NCI-H526 (cell line): ENCODE results near the gene ETV4.
A peak's percentile ranks its signal among the peaks of the same experiment; 100 is the strongest.
"Not testable (repeated sequence)": the region's sequence is repeated elsewhere in the genome, so short reads cannot be mapped to it uniquely, and the experiment has no call there.

Source experiments
- DNase-seq, 2 experiments: peaks; one replicate each; lab custom pipeline; 2025; lab: John Stamatoyannopoulos, UW

Gene ETV4

GRCh38 chr17:43517161-43517560 is 29.0 kb downstream of the ETV4 start:
- no peak for DNase-seq

GRCh38 chr17:43515656-43516055 is 30.5 kb downstream of the ETV4 start:
- no peak for DNase-seq

GRCh38 chr17:43511199-43511598 is 34.9 kb downstream of the ETV4 start:
- DNase-seq, result not testable (repeated sequence)

GRCh38 chr17:43509440-43509839 is 36.7 kb downstream of the ETV4 start:
- not testable (repeated sequence) for DNase-seq

- DNase-seq, result no peak
These were observed 55.5 kb downstream of the ETV4 start for GRCh38 chr17:43490621-43491020.

- DNase-seq, result peak; percentile 98 to 99
These were observed 62.2 kb downstream of the ETV4 start, which contains the start of gene DHX8 for GRCh38 chr17:43483674-43484551. DHX8 (plus strand) TSS chr17:43483975; CDS start chr17:43484038, 63 bp downstream.

GRCh38 chr17:43482103-43483012 is 63.8 kb downstream of the ETV4 start:
- no peak for DNase-seq

- no peak for DNase-seq
These were observed 66.2 kb downstream of the ETV4 start for GRCh38 chr17:43479948-43480347.
